HCT116 (cell line): ENCODE measurements around the gene CD19. TPM values are rescaled to one million over a fixed set of nuclear protein-coding genes. Genes with fewer than 3 reads are reported as not detected.

Source experiments
- ATAC-seq: fragments of 200-7000 bp; cut with Tn5 transposase; 2 replicates; pipeline ENCODE4 v1.9.1; 2020; ENCODE audit warnings: mild to moderate bottlenecking, moderate library complexity
- BruUV-seq: library from RNA; stranded (reverse); fragments of 400-500 nt; replicated peaks from 2 replicates; lab custom pipeline; 2021; lab: Mats Ljungman, UMichigan
- CTCF ChIA-PET: fragments of 300-600 bp; sonication (Branson Sonifier 250); formaldehyde crosslinking; loops from one replicate; lab custom pipeline; 2021; ENCODE audit warnings: antibody characterized with exemption; lab: Charles Lee
- POLR2A ChIA-PET: fragments of 300-600, 350-600 bp; sonication (Branson Sonifier 250); formaldehyde crosslinking; loops from one replicate; lab custom pipeline; 2021; ENCODE audit warnings: antibody characterized with exemption; lab: Charles Lee
- RAD21 ChIA-PET, 2 experiments: fragments of 300-600 bp; sonication (Branson Sonifier 250); formaldehyde crosslinking; loops; one replicate each; lab custom pipeline; 2023; ENCODE audit warnings: low total read pairs in 2 of 2; ENCODE audit not compliant: uncharacterized antibody in 2 of 2, unreplicated experiment in 2 of 2, low non-redundant PET in 1 of 2; lab: Charles Lee
- DNase-seq: peaks from one replicate; pipeline ENCODE4 v3.0.0-alpha.2; 2010; ENCODE audit warnings: low read depth, low spot score
- H2AFZ ChIP-seq: fragments of 200-600 bp; shearing (Covaris generic), sonication (generic); 2 replicates; pipeline ENCODE4 v1.6.1; 2017; ENCODE audit warnings: low read depth, mixed run types, mixed read lengths, antibody characterized with exemption, low read length; ENCODE audit not compliant: poor library complexity, severe bottlenecking
- H3K27ac ChIP-seq: 2 replicates; pipeline ENCODE4 v1.5.1; 2012; ENCODE audit warnings: low read depth, low read length
- H3K27me3 ChIP-seq: fragments of 200-600 bp; sonication (generic); 2 replicates; pipeline ENCODE4 v1.6.1; 2016; ENCODE audit warnings: mixed run types, low read length, mixed read lengths; ENCODE audit not compliant: insufficient read depth
- H3K36me3 ChIP-seq, 2 experiments: fragments of 200-500 bp in 1 of 2; fragments of 200-600 bp in 1 of 2; sonication (Bioruptor generic) in 1 of 2; sonication (generic) in 1 of 2; 2 replicates each; pipeline versions ENCODE4 v1.5.1 to v1.6.1; 2014 to 2016; ENCODE audit warnings: low read length in 2 of 2, inconsistent platforms in 1 of 2, mixed read lengths in 1 of 2, mixed run types in 1 of 2; ENCODE audit not compliant: insufficient read depth in 2 of 2, control insufficient read depth in 1 of 2
- H3K4me1 ChIP-seq, 2 experiments: fragments of 200-600 bp in 1 of 2; sonication (generic) in 1 of 2; 2 replicates each; pipeline versions ENCODE4 v1.5.1 to v1.6.1; 2012 to 2017; ENCODE audit warnings: low read length in 2 of 2, inconsistent platforms in 1 of 2, mild to moderate bottlenecking in 1 of 2, mixed read lengths in 1 of 2, mixed run types in 1 of 2, moderate library complexity in 1 of 2; ENCODE audit not compliant: insufficient read depth in 2 of 2, control insufficient read depth in 1 of 2
- H3K4me2 ChIP-seq: fragments of 200-600 bp; sonication (generic); 2 replicates; pipeline ENCODE4 v1.6.1; 2017; ENCODE audit warnings: mixed run types, low read length, mixed read lengths
- H3K4me3 ChIP-seq, 2 experiments: fragments of 200-600 bp in 1 of 2; sonication (generic) in 1 of 2; replicated peaks in 1 of 2; 2 replicates each; pipeline ENCODE4 v1.5.1; 2011 to 2016; ENCODE audit warnings: low read length in 2 of 2, control low read depth in 1 of 2, low read depth in 1 of 2, mild to moderate bottlenecking in 1 of 2, mixed read lengths in 1 of 2, mixed run types in 1 of 2
- H3K79me2 ChIP-seq: fragments of 200-600 bp; sonication (generic); 2 replicates; pipeline ENCODE4 v1.6.1; 2017; ENCODE audit warnings: mild to moderate bottlenecking, mixed run types, low read length, moderate library complexity, mixed read lengths; ENCODE audit not compliant: insufficient read depth
- H3K9ac ChIP-seq: fragments of 200-600 bp; sonication (generic); 2 replicates; pipeline ENCODE4 v1.6.1; 2016; ENCODE audit warnings: low read length, mixed read lengths
- H3K9me2 ChIP-seq: fragments of 200-600 bp; sonication (generic), shearing (Covaris generic); 2 replicates; pipeline ENCODE4 v1.6.1; 2017; ENCODE audit warnings: mixed run types, mild to moderate bottlenecking, moderate library complexity; ENCODE audit not compliant: insufficient read depth
- H3K9me3 ChIP-seq, 2 experiments: fragments of 200-500 bp in 1 of 2; fragments of 200-600 bp in 1 of 2; sonication (Bioruptor generic) in 1 of 2; sonication (generic) in 1 of 2; 2 replicates each; pipeline ENCODE4 v1.6.1; 2014 to 2017; ENCODE audit warnings: low read length in 2 of 2, mixed read lengths in 2 of 2, inconsistent platforms in 1 of 2, low read depth in 1 of 2, mild to moderate bottlenecking in 1 of 2, mixed run types in 1 of 2, moderate library complexity in 1 of 2; ENCODE audit not compliant: control insufficient read depth in 1 of 2, insufficient read depth in 1 of 2
- H4K20me1 ChIP-seq: fragments of 200-600 bp; sonication (generic), shearing (Covaris generic); 2 replicates; pipeline ENCODE4 v1.6.1; 2017; ENCODE audit warnings: mixed run types, mild to moderate bottlenecking, moderate library complexity; ENCODE audit not compliant: insufficient read depth
- ATF3 ChIP-seq: IDR thresholded peaks from 2 replicates; pipeline ENCODE4 v1.6.1; 2012
- ELF1 ChIP-seq: IDR thresholded peaks from 2 replicates; pipeline ENCODE4 v1.6.1; 2012; ENCODE audit warnings: low read depth, borderline replicate concordance
- JUND ChIP-seq: IDR thresholded peaks from 2 replicates; pipeline ENCODE4 v1.6.1; 2012
- MAX ChIP-seq: IDR thresholded peaks from 2 replicates; pipeline ENCODE4 v1.6.1; 2012
- SIN3A ChIP-seq: IDR thresholded peaks from 2 replicates; pipeline ENCODE4 v1.6.1; 2012; ENCODE audit warnings: low read depth
- TCF7L2 ChIP-seq: IDR thresholded peaks from 2 replicates; pipeline ENCODE4 v1.7.0; 2011; ENCODE audit warnings: borderline replicate concordance, inconsistent platforms; ENCODE audit not compliant: insufficient read depth, insufficient read length; ENCODE audit errors: extremely low read depth
- ZBTB33 ChIP-seq: IDR thresholded peaks from 2 replicates; pipeline ENCODE4 v1.6.1; 2011; ENCODE audit warnings: mild to moderate bottlenecking, low read length, moderate library complexity; ENCODE audit not compliant: insufficient replicate concordance; ENCODE audit errors: extremely low read depth
- ZFX ChIP-seq: fragments of 450-650 bp; IDR thresholded peaks from 2 replicates; pipeline ENCODE4 v1.6.1; 2017
- intact Hi-C: fragments of 100-400 bp; cut with micrococcal nuclease; formaldehyde crosslinking; loops from 2 replicates; pipeline ENCODE4 v1.10.0; 2022
- total RNA-seq: library from RNA; stranded (reverse); gene quantifications from one replicate; pipeline ENCODE4 v1.2.1, GENCODE V29; 2021; ENCODE audit not compliant: unreplicated experiment

The CD19 gene
- total RNA-seq, 1 experiment from 2014 or later, result 0.27 TPM

- H3K27ac ChIP-seq, result no peak overlapping the region
- POLR2A ChIA-PET, result no interaction called here
- no peak overlapping the region for H3K4me3 ChIP-seq
- H3K4me2 ChIP-seq, result no peak overlapping the region
- no TSS peak for BruUV-seq
- H3K79me2 ChIP-seq, result no peaks in the 10 kb centered on the region
- no peaks in the 10 kb centered on the region for H3K9me2 ChIP-seq
- CTCF ChIA-PET, result no interaction called here
- TF ChIP-seq ELF1, result no peak
- TF ChIP-seq TCF7L2, result no peak
- no peak for TF ChIP-seq ATF3
- no peak for TF ChIP-seq SIN3A
- no peak for TF ChIP-seq ZBTB33
- no peak for TF ChIP-seq MAX
- TF ChIP-seq JUND, result no peak
- TF ChIP-seq ZFX, result no peak
- H3K9me3 ChIP-seq, result no peaks in the 10 kb centered on the region
- DNase-seq (no peak), ATAC-seq (no peak)
- RAD21 ChIA-PET, result no interaction called here
- H3K4me1 ChIP-seq, result peaks cover 0 to 7% of the 10 kb centered on the region in 2 experiments; a peak in 2 of 4 replicates
- intact Hi-C loops, result no loop called here
- H2AFZ ChIP-seq, result no peak overlapping the region
- H3K36me3 ChIP-seq, result no peaks in the 10 kb centered on the region
- H4K20me1 ChIP-seq, result no peaks in the 10 kb centered on the region
- H3K27me3 ChIP-seq, result no peaks in the 10 kb centered on the region
- H3K9ac ChIP-seq, result no peak overlapping the region
These were observed 1.6 kb upstream of the CD19 start for GRCh38 chr16:28930203-28930602.
